Stimulated activated CD8-positive, alpha-beta memory T cell treated with anti-CD3 and anti-CD28 coated beads, Interleukin-7, amount 100 ng/mL, for 4 hours (primary cell): ENCODE results near the gene USP26.
"Not testable (repeated sequence)": the region's sequence is repeated elsewhere in the genome, so short reads cannot be mapped to it uniquely, and the experiment has no call there.

Experiments used
- DNase-seq, 2 donors: peaks; one replicate each; pipeline ENCODE4 v3.0.0-alpha.2; 2020; ENCODE audit warnings: low read depth in 2 of 2

The USP26 gene, protein sequence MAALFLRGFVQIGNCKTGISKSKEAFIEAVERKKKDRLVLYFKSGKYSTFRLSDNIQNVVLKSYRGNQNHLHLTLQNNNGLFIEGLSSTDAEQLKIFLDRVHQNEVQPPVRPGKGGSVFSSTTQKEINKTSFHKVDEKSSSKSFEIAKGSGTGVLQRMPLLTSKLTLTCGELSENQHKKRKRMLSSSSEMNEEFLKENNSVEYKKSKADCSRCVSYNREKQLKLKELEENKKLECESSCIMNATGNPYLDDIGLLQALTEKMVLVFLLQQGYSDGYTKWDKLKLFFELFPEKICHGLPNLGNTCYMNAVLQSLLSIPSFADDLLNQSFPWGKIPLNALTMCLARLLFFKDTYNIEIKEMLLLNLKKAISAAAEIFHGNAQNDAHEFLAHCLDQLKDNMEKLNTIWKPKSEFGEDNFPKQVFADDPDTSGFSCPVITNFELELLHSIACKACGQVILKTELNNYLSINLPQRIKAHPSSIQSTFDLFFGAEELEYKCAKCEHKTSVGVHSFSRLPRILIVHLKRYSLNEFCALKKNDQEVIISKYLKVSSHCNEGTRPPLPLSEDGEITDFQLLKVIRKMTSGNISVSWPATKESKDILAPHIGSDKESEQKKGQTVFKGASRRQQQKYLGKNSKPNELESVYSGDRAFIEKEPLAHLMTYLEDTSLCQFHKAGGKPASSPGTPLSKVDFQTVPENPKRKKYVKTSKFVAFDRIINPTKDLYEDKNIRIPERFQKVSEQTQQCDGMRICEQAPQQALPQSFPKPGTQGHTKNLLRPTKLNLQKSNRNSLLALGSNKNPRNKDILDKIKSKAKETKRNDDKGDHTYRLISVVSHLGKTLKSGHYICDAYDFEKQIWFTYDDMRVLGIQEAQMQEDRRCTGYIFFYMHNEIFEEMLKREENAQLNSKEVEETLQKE

DNA sequence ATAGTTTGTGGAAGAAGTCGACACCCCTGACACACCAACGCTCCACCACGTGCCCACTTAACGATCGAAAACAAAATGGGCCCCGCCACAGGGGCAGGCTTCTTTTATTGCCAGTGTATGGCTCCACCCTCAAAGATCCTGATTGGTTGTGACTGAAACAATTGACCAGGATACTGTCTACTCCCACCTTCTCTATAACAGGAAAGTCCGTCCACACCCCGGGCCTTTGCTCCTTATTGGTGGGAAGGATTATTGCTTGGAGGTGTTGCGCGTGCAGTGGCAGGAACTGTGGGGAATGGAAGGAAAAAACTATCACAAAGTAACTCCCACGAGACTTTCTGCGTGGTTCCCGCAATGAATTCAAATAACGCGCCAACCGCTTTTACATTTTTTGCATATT is at the start of gene USP26:
TSS of gene USP26 (minus strand) at position 79 of the 400 bp plus-strand sequence. CDS start 68,889 bp downstream, outside the sequence.
- no peak for DNase-seq

DNA sequence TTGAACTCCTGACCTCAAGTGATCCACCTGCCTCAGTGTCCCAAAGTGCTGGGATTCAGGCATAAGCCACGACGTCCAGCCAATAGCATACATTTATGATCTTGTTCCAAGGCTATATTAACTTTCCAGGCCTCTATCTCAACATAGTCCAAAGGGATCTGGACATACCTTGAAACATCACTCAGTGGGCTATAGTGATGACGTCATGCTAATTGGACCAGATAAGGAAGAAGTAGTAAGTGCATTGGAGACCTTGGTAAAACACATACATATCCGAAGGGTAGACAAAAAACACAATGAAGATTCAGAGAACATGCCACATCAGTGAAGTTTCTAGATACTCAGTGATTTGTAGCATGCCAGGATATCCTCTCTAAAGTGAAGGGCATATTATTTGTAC is 37.4 kb upstream of the USP26 start:
- no peak for DNase-seq

DNA sequence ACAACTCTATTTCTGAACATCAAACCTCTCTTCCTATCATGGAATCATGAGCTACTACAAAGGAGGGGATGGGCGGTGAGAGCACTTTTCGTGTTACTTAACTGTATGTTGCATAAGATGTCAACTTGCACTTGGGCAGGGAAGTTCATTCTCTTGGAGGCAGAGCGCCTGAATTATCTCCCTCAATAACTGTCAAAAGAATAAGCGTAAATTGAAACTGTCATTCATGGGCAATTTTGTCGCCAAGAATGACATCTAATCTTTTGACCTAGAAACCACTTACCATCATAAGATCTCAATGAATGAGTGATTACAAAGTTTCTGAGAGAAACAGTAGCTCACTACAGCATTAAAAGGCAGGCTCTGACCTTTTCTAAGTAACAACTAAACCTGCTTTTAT is 23.5 kb upstream of the USP26 start:
- no peak for DNase-seq

DNA sequence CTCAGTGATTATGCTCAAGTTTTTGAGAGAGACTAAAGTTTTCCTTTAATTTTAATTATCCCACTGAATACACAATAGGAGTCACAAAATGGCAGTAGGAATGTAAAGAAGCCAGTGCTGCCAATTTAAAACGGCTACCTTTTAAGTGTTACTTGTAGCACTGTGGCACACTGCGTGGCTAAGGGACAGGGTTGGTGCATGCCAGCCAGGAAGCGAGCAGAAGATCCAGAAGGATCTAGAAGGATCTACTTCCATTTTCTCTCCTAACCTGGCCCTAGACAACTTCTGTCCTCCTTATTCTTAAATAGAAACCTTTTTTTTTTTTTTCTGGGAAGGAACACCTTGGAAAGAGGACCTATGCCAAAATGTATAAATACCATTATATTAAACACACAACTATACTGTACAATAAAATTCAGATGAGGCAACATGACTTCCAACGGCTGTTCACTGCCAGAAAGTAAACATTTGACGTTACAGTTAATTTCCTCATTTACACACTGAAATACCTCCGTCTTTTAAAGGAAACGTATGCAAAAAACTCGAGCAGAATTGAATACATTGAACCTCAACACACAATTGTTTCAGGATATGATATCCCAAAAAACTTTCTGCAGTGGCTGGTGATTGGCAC is 2.7 kb downstream of the USP26 start:
- DNase-seq = no peak

DNA sequence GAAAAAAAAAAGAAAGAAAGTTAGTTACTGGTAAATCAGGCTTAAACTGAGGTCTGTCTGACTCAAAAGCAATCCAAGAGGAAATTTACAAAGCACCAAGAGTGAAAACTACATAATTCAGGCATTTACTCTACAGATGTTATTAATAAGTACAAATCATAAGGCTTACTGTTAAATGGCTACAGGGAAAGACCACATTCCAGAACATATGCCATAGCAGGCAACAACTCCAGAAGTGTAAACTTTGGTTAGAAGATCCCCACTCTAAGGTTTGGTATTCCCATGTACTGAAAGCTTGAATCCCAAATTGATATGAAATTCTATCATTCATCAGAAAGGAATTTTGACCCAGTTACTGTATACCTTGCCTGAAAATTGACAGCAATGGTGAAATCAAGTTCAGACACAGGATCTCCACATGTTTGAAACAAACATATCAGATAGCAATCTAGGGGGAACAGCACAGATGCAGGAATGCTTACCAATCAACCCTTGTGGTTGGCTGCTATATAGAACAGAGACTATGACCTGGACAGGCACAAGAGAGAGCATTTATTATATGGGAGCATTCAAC is 6.6 kb downstream of the USP26 start:
- DNase-seq = no peak

DNA sequence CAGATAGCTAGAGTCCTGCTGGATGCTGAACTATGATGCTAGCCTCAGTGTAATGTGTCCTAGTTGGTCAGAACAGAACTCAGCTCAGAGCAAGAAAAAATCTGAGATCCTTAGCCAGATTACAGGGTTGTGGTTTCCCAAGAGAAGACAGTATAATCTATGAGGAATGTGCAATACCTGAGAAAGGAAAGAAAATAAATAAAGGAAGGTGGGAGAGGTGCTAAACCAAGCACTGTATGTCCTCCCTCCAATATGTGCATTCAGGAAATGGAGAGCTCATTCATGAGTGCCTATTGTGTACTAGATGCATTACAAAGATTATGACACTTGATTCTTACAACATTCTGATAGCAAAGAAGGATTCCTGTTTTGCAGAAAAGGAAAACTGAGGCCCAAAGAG is 7.5 kb downstream of the USP26 start:
- DNase-seq = no peak

DNA sequence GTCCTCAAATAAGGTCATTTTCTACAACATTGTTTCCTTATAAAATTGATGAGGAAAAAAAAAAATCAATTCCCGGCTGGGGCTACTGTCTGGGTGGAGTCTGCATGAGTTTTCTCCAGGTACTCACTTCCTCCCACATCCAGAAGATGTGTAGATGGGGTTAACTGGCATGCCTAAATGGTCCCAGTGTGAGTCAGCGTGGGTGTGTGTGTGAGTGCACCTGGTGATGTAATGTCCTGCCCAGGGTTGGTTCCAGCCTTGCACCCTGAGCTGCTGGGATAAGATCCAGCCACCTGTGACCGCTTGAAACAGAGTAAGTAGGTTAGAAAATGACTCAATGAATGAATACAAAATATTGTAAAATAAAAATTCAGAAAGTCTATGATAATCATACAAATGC is 11.1 kb downstream of the USP26 start:
- no peak for DNase-seq

DNA sequence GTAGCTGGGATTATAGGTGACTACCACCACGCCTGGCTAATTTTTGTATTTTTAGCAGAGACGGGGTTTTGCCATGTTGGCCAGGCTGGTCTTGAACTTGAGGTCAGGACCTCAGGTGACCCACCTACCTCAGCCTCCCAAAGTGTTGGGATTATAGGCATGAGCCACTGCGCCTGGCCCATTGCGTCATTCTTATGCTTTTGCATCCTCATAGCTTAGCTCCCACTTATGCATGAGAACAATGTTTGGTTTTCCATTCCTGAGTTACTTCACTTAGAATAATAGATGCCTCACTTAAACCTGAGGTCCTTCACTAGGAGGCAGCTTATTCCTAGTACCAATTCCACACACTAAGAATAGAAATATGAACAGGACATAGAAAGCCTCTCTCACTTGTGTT is 11.9 kb downstream of the USP26 start:
- not testable (repeated sequence) for DNase-seq

DNA sequence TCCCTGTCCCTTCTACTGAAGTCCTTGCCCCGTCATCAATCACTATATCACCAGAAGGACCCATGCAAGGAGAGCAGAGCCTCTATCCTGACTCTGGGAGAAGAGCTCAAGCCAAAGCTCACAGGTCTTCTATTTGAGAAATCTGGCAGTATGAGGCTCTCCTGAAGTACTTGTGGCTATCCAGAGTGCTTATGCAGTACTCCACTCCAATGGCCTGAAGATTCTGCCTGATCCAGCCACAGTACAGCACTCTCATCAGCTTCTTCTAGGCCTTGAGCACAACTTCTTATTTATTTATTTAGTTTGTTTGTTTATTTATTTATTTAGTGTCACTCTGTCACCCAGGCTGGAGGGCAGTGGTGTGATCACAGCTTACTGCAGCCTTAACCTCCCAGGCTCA is 13.0 kb downstream of the USP26 start:
- no peak for DNase-seq

DNA sequence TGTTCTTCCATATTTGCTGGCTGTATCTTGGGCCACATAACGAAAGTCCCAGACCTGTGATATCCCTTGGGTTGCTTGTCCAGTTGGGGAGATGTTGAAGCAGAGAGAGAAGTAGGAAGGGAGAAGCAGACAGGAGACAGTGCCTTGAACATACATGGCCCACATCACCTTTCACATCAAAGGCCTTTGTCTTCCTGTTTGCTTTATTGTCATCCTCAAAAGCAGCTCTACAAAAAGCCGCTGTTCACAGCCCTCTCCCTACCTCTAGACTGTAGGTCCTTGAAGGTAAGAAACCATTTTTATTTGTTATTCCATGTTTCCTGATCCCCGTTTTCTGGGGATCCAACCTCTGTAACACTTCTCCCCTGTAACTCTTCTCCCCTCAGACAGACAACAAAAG is 14.9 kb downstream of the USP26 start:
- no peak for DNase-seq

DNA sequence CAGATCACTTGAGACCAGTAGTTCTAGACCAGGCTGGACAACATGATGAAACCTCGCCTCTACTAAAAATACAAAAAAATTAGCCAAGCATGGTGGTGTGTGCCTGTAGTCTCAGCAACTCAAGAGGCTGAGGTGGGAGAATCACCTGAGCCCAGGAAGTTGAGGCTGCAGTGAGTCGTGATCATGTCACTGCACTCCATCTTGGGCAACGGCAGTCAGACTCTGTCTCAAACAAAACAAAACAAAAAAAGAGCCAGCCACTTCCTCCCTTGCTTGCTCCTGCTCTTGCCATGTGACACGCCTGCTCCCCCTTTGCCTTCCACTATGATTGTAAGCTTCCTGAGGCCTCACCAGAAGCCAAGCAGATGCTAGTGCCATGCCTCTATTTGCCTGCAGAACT is 19.1 kb downstream of the USP26 start:
- DNase-seq = not testable (repeated sequence)

DNA sequence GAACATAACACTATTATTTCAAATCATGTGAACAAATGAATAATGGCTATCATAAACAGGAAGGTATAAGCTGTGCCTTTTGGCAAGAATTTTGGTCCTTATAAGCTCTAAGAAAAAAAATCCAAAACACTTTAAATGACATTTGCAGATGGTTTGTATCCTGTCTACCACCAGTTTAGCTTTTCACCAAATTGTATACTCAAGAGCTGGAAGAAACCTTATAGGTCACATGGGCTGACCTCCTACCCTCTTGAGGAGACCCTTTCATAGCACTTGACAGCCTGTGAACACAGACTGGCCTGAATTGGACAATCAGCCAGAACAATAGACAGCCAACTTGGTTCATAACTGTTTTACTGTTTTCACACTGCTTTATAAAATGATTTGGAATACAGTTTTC is 24.3 kb downstream of the USP26 start:
- no peak for DNase-seq

DNA sequence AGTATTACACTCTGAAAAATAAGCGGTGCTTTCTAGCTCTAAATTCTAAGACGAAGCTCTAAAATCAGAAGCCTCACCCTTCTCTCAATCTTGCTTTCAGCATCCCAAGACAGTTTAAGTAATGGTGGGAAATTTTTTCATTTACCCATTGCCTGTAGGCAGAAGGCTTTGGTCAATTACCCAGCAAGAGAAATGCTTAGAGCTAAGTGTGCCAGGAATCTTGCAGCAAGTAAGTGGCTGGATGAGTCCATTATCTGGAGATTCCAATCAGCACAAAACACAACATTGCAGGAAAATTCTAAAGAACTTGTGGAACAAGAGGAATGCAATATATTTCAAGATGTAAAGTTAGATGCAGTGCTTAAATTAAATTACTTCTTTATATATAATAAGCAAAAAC is 28.4 kb downstream of the USP26 start:
- no peak for DNase-seq

DNA sequence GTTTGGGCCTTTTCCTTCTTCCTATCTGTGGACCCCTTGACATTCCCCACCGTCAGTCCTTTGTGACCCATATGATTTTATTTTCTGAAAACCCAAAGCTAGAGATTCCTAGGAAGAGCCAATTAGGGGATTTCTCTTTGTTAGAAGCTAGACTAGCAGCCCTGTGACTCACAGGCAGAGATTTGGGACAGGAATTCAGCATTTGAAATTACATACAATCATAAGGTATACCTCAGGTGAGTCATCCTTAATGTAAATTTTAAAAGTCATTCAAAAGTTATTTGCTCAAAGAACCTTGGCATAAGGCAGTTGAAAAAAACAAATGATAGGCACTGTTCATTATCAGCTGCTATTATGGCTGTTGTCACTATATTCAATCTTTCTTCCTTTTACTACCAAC is 40.6 kb downstream of the USP26 start:
- no peak for DNase-seq

DNA sequence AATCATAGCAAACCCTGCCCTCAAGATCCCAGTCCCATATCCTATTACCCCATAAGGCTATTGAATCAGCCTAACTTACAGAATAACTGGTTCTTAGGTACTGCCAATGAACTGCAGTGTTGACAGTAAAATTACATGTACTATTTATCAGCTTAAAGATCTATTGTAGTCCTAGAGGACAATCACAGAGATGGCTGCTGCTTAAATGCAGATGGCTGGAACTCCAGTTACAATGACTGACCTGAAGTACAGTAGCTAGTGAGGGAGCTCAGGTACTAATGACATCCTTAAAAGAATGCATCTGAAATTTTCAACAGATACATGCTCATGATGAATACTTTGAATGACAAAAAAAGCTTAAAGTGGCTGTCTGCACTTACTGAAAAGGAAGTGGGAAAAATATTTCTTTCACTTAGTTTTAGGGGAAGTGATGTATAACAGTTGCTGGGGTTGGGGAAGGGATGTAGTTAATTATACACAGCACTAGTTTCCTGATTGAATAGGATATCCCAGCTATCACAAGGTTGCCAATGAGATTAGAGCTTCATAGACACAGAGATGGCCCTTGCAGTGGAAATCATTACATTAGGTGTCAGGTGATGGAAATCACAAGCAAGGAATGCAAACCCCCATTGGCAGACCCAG is 42.0 kb downstream of the USP26 start:
- DNase-seq = no peak

DNA sequence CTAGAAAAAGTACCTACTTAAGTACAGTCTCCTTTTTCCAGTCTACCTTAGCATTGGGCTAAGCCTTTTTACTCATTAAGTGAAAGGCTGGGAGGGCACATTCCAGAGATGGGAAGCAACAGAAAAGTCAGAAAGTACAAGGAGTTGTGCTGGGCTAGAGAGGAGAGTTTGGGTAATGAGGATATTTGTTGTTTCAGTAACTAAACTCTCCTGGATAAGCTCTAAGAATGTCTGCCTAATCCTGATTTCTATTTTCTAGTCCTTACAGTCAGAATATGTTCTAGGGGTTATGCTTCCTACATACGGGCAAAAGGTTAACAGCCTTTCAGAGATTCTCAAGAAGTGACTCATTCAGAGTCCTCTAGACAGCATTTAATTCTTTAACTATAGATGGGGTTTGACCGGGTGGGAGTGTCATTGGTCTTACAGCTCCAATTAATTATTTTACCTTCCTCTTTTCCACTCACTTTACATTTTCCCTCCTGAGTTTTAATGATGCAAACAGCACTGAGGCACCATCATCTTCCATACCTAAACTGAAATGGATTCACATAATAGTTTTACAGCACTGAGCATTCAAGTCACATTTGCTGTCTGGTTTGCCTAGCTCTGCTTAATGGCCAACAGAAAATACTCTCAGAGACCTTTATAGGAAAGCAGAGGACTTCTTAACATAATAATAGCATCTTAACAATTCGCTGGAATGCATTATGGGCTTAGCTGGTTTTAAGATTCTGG is 42.9 kb downstream of the USP26 start:
- no peak for DNase-seq

DNA sequence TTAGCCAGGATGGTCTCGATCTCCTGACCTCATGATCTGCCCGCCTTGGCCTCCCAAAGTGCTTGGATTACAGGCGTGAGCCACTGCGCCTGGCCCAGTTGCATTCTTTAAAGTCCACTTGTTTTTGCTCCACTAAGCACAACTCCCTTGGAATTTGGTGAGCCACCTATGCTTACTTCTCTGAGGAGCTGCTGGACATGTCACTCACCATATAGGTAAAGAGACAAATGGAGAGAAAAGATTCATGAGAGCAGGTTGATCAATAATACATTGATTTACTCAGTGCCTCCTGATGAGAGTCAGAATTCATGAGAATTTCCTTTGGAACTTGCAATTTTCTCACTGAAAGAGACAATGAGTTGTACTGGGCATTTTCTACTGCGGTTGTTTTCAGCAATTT is 48.2 kb downstream of the USP26 start:
- DNase-seq = no peak

DNA sequence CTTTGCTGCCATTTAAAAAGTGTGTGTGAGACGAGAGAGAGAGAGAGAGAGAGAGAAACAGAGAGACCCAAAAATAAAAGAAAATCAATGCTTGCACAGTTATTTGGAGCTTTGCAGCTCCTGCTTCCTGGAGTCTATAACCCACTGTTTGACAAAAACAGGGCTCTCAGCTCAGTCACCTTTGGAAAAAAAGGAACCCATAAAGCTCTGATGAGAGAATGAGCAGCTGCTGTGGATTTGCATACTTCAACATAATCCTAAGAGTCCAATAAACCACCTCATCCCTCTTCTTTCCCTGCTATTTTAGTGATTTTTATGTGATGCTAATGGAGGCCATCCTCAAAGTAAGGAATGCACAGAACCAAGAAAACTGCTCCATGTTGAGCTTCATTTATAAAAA is 50.3 kb downstream of the USP26 start:
- DNase-seq = no peak

DNA sequence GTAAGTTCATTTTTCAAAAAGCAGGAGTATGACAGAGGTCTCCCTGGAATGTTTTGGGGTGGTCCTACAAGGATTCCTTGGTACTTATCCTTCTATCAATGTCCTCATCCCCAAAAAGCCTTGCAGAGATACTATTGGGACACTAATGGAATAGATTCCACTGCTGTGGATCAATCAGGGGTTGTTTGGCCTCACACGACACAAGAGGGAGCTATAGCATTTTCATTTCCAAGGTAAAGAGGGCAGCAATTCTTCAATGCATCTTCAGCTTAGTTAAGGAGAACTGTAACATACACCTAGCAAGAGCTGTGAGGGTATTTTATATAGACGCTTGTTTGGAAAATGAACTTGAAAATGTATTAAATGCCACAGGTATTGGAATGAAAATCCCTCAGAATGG is 50.9 kb downstream of the USP26 start:
- DNase-seq = no peak

DNA sequence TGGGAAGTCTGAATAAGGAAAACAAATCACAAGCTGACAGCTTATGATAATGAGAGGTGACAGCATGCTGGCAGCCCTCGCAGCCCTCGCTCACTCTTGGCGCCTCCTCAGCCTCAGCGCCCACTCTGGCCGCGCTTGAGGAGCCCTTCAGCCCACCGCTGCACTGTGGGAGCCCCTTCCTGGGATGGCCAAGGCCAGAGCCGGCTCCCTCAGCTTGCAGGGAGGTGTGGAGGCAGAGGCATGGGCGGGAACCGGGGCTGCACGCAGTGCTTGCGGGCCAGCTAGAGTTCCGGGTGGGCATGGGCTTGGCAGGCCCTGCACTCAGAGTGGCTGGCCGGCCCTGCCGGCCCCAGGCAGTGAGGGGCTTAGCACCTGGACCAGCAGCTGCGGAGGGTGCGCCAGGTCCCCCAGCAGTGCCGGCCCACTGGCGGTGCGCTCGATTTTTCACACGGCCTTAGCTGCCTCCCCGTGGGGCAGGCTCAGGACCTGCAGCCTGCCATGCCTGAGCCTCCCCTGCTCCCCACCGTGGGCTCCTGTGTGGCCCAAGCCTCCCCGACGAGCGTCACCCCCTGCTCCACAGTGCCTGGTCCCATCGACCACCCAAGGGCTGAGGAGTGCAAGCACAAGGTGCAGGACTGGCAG is 52.6 kb downstream of the USP26 start:
- DNase-seq = not testable (repeated sequence)
